GM18861 (cell line): ENCODE data around the gene GASK1A.
"Not testable (repeated sequence)": the region's sequence is repeated elsewhere in the genome, so short reads cannot be mapped to it uniquely, and the experiment has no call there.

Experiments used
- ATAC-seq: cut with Tn5 transposase; IDR thresholded peaks from one replicate; pipeline ENCODE4 v1.9.1; 2021; ENCODE audit not compliant: unreplicated experiment

The GASK1A gene

DNA sequence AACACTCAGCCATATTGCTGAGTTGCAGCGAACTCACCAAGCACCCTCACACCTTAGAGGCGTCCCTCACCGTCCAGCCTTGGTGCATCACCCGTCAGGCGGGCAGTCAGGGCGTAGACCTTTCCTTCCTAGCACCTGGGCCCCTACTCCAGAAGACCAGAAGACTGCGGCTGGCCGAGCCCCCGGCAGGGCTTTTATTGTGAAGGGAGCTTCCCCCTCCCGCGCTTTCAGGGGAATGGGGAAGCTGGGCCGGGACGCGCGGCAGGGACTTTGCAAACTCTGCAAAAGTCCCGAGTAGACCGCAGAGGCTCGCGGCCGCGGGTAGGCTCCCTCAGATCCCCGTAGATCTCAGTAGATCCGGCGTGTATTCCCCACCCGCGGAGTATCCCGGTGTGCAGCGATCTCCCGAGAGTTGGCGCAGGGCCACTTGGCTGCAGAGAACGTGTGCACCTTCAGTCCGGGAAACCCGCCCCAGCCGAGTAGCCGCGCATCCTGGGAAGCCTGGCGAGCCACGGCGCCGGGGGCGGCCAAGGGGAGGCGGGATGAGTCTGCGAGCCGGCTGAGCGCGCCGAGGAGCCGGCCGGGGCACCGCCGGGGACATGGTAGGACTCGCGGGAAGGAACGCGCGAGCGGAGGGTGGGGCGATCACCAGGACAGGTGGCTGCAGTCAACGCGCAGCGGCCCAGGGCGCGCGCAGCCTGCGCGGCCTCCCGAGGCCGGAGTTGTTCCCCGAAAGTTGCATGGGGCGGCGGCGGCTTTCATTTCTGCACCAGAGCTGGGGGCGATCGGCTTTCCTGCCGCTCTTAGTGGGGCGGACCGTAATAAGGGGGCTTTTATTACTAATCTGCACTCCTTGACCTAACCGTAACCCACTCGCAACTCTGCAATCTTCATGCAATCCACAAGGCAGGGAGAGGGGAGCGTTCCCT lies at the start of gene GASK1A:
Gene GASK1A, plus strand, starts transcription at position 268 of the 929 bp plus-strand sequence. Its CDS starts 332 bp downstream, at position 600.
- no peak for ATAC-seq

DNA sequence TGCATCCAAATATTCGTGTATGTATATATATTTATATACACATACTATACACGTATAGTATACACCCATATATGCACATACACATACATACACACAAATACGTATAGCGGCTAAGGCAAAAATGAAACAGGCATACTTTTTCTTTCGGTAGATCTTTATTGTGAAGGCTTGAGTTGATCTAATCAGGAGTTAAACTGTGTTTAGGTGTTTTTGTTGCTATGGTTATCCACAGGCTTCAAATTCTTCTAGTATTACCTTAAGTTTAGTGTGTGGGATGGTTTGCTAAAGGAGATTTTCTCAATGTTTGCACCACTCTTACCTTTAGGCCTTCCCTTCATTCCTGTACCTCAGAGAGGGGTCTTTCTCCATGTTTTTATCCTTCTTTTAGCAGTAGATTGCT lies 45.0 kb upstream of the GASK1A start:
- ATAC-seq, result no peak

DNA sequence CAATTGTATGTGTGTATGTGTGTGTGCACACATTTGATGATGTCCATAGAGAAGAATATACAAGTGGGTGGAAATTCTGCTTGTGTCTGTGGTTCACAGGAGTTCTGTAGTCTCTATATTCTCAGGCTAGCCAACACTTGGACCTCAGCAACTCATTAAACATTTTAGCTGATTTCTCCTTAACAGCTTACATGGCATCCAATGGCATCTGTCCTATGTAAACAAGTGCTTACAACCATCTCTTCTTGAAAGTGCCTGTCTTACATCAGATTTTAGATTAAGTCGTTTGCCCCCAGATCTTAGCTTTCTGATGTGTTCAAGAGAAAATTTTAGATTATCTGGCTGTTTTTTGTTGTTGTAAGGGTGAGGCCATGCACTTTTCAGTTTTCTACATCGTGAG lies 44.2 kb upstream of the GASK1A start:
- no peak for ATAC-seq

DNA sequence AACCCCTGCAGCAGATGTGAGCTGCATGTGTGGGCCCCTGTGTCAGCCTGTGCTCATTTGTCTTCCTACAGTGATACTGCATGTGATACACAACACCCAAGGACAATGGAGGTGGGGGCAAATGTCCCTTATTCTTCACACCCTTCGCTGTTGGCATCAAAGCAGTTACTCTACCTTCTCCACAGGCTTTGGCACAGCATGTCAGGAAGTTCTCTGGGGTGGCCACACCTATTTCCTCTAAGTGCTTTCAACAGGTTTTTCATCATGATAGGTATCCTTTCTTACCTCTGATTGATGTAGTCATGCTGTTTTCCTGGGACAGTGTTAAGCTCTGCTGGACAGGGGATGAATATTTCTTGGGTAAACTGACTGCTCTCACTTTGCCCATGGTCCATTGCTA lies 43.6 kb upstream of the GASK1A start:
- ATAC-seq, result no peak

DNA sequence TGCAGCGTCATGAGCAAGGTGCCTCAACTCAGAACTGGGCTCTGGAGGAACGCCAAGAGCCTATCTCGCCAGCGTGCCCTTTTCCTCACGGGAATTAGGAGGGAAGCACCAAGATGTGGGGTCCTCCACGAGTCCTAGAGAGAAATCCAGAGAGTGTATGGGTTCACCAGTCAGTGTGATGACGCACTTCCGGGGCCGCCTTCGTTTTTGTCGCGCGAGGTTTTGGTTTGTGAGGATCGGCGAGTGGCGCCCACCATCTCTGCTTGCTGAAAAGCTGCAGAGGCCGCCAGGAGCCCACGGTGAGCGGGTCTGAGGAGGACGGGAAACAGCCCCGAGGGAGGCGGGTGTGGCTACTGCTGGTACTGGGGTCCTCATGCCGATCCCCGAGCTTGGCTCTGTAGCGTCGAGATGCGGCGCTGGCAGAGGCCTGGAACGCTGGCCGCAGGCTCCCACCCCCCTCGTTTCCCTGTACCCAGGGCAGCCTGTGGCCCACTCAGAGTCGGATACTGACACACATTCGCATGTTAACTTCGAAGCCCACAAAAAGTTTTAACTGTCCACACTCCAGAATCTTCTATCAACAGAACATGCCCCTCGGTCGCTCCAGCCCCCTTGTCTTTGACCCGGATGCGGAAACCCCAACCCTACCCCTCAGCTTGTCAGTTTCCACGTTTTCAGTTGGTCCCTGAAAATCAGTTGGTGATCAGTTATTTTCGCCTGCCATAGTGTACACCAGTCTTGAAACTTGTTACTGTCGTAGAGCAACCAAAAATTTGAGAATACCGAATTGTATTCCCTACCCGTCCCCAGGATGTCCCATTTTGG lies 42.7 kb upstream of the GASK1A start:
- no peak for ATAC-seq

DNA sequence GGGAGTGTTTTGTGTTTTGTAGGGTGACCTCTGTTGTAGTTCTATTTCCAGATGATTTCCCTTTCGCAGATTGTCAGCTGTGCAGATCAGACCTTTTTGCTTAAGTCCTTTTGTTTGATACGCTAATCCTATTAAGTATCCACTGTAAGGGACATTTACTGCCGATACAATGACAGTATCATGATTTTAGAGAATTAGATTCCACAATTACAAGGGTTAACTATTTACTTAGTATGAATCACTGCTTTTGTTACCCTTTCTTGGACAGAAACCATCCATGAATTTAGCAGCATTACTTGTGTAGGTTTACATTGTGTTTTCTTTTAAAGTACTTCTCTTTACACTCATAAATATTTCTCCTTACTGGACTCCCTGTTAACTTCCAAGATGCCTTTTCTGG lies 41.8 kb upstream of the GASK1A start:
- ATAC-seq, result no peak

DNA sequence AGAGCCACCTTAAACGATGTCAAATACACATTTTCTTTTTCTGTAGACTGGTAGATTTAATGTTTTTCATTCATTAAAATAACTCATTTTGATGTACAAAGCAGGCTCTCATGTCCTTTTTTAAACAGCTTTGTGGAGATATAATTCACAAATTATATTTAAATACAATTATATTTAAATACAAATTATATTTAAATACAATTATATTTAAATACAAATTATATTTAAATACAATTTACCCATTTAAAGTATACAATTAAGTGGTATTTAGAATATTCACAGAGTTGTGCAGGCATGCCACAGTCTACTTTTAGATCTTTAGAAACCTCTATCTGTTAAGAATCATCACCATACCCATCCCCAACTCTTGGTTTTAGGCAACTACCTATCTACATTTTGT lies 36.4 kb upstream of the GASK1A start:
- ATAC-seq, result no peak

DNA sequence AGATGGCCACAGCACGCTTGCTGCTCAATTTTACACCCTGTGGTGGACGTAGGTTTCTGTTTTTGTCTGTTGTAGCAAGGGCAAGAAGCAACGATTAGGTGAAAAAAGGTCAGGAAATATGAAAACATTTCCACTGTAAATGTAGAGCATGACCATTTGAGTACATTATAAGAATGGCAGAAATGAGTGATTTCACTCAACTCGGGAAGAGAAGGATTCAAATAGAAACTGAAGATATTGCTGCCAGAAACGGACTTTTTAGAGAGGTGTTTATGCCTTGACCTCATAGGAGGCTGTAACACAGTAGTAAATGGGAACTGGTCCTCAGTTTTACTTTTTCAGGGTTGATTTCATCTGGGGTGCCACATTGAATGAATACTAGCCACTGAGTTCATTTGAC lies 33.1 kb upstream of the GASK1A start:
- no peak for ATAC-seq

DNA sequence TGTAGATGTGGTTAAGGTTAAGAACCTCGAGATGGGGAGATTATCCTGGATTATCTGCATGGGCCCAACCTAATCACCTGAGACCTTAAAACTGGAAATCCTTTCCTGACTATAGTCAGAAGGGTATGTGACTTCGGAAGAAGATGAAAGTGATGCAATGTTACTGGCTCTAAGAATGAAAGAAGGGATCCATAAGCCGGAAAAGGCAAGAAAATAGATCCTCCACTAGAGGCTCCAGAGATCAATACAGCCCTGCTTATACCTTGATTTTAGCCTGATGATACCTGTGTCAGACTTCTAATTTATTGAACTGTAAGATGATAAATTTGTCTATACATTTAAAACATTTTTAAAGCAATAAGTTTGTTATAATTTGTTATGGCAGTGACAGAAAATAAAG lies 21.5 kb upstream of the GASK1A start:
- no peak for ATAC-seq

DNA sequence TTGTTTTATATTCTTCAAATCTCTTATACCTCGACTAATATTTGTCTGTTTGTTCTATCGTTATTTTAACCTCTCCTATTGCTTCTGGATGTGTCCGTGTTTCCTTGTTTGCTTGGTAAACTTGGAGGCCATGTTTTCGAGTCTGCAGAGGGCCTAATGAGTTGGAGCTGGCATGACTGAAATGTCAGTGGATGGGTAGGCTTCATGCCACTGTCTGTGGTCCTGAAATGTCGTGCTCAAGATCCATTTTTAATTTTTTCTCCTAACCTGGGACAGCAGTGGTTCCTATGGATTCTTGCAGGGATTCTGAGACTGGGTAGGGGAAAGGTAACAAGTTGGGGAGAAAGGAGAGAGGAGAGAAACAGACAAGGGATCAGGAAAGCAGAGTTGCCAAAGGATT lies 18.8 kb upstream of the GASK1A start:
- no peak for ATAC-seq

DNA sequence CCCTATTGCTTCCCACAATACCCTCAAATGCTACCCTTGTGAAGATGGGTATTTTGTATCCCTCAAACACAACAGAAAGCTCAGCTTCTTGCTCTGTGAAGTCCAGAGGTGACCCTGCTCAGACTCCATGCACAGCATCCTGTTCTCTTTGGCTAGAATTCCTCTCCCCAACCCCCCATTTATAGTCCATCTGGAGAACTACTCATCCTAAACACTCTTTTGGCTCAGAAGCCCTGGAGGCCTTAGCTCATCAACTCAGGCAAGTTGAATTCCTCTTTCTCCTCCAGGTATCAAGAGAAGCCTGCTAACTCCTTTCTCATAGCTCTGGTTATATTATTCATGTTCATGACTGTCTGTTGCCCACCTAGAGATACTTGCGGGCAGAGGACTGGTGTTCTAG lies 18.3 kb upstream of the GASK1A start:
- ATAC-seq, result no peak

DNA sequence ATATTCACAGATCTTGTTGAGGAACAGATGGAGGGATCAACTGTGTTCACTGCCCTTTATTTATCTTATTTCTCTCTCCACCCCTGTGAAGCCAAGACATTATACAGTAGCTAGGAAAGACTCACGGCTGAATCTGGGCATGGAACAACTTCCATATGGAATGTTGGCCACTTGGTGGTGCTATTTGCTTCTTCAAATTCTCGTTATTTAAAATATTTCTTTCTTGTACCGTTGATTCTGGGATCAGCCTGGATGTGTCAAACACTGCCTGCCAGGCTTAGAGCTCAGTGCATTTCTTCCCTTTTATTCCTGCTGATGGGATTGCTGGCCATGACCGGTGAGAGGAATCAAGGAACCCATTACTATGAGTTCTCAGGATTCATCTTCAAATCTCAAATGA lies 17.5 kb upstream of the GASK1A start:
- ATAC-seq, result no peak

DNA sequence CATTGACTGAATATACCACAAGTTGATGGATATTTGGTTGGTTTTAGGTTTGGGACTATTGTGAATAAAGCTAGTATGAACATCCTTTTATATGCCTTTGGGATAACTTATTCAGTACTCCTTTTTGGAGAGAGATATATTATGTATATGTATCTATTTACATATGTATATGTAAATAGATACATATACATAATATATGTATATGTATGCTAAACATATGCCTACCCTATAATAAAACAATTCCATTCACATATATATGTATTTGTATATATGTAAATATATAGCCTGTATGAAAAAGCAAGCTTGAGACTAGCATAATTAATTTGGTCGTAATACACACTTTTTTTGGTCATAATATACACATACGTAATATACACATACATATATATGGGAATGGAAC lies 15.8 kb upstream of the GASK1A start:
- no peak for ATAC-seq

DNA sequence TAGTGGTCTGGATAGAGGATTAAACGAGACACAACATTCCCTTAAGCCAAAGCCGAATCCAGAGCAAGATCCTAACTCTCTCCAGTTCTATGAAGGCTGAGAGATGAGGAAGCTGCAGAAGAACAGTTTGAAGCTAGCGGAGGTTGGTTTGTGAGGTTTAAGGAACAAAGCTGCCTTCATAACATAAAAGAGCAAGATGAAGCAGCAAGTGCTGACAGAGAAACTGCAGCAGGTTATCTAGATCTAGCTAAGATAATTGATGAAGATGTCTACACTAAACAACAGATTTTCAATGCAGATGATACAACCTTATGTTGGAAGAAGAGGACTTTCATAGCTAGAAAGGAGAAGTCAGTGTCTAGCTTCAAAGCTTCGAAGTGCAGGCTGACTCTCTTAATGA lies 14.8 kb upstream of the GASK1A start:
- no peak for ATAC-seq

DNA sequence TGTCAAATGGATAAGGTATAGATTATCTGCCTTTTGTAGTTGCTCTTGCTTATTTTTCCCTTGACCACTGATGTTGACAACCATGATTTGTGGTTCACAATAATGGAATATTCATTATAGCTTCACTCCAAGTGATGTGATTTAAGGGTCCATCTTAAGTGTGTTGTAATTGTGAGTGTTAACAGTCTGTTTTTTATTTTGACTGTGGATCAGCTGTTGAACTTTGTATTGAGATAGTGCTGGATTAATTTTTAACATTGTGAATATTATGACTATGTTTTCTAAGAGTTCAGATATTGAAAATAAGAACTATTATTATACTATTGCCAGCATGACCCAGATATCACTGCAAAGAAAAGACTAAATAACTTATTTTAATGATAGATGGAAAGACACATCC lies 8.6 kb upstream of the GASK1A start:
- ATAC-seq, result no peak

DNA sequence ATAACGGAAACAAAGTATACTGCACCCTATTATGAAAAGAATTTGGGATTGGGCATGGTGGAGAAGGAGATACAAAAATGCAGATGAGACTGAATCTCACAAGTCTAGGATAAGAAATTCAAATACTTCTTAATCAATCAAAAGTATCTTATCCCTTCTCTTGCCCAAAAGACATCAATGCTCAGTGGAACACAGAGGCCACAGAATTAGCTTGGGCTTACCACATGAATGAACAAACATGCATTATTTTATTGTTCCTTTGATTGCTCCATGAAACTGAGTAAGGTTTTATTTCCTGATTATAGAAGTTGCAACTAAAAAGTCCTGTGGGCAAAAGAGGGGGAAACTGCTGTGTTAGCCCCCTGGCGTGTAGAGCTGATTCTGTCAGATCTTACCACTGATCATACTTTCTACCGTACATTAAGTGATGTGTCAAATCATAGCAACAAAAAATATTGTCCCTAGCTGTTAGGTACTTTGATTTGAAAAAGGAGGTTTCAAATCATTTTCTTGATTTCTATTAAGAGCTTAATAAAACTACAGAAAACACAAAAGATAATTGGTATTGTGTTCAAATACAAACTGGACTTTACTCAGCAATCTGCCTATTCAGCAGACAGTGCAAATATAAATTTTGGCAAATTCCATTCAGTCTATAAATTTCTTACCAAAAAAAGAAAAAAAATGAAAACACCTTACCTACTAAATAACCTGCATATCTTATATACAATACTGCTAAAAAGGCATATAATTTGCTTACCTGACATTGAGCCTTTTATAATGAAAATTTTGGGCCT lies 7.9 kb upstream of the GASK1A start:
- ATAC-seq, result no peak

DNA sequence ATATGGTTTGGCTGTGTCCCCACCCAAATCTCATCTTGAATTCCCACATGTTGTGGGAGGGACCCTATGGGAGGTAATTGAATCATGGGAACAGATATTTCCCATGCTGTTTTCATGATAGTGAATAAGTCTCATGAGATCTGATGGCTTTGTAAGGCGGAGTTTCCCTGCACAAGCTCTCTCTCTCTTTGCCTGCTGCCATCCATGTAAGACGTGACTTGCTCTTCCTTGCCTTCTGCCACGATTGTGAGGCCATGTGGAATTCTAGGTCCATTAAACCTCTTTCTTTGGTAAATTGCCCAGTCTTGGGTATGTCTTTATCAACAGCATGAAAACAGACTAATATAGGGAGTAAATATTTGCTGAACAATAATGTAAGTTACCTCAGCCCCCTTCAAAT lies 4.2 kb upstream of the GASK1A start:
- not testable (repeated sequence) for ATAC-seq

DNA sequence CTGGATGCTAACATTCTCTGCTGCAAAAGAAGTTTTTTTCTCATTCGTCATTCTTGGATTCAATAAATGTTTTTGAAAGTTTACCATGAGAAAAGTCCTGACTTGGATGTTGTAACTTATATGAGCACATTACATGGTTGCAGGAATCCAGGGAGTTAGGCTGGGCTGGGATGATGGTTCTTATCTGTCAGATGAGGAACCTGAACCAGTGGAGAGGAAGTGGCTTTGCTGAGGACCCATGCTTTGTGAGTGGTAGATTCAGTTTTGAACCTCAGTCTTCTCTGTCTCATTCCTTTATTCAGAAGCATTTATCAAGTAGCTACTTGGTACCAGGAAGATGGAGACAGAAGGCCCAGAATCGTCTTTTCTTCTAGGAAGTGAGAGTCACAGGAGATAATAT lies 3.7 kb upstream of the GASK1A start:
- ATAC-seq, result no peak

DNA sequence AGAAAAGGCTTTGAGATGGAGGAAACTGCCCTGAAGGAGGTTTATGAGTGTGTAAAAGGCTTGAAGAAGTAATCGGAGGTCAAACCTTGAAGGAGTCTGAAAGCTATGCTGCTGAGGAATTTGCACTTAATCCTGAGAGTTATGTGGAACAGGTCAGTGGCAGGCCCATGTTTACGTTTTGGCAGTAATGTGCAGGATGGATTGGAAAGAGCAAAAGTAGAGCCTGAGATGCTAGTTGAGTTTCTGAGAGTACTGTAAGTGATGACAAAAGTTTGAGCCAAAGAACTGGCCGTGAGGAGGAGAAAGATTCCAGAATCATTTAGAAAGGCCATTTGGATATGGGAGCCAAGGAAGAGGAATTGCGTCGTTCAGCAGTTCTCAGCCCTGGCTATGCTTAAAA lies 3.2 kb upstream of the GASK1A start:
- no peak for ATAC-seq

DNA sequence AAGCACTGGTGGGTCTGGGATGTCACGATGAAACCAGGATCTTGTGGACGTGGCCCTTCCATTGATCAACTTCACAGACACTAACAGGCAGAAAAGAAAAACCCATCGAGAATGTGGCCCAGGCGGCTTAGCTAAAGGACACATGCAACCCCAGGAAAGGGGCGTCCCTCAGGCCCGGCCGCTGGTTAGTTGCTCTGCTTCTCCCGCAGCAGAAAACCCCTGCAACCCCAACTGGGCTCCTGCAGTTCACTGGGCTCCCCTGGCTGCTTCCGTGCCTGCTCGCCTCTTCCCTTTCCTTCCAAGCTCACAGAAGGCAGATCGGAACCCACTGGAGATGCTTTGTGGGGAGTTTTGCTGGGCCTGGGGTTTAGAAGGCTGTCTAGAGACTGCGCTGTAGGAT lies 1.1 kb downstream of the GASK1A start:
- ATAC-seq, result no peak

DNA sequence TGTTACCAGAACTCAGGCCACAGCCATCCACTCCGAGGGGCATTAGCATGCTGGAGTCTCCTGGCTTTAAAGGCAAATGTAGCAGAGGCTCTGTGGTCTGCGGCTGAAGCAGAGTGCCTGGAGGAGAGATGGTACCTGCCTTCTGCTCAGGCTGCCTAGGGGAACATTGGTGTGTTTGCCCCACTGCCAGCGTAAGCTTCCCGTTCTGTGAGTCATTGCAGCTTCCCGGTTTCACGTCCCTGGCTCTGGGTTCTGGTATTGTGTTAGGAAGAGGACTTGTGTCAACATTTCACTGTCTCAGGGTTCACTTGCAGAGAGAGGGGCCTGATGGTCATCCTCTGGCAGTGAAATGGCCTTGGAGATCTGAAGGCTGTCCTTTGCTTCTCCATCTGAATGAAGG lies 1.8 kb downstream of the GASK1A start:
- no peak for ATAC-seq
